Lung (tissue), 12 donors: Measurements from ENCODE around the gene HS6ST1. TPM values are rescaled to one million over a fixed set of nuclear protein-coding genes. Genes with fewer than 3 reads are reported as not detected.
"Not testable (repeated sequence)": the region's sequence is repeated elsewhere in the genome, so short reads cannot be mapped to it uniquely, and the experiment has no call there.

Experiments
- ATAC-seq: fragments of 200-7000 bp; cut with Tn5 transposase; one replicate; pipeline ENCODE4 v1.9.1; 2020; ENCODE audit warnings: moderate number of reproducible peaks; ENCODE audit not compliant: insufficient read depth, low FRiP score
- DNase-seq, 3 donors: peaks; one replicate each; pipeline ENCODE4 v3.0.0-alpha.2; 2013 to 2017
- H3K27ac ChIP-seq, 2 donors: one replicate each; pipeline ENCODE4 v1.5.1; 2013; ENCODE audit warnings: mild to moderate bottlenecking in 2 of 2, moderate library complexity in 2 of 2, control low read depth in 1 of 2, inconsistent platforms in 1 of 2, low read depth in 1 of 2, low read length in 1 of 2
- H3K27me3 ChIP-seq, 3 donors: one replicate each; pipeline ENCODE4 v1.5.1; 2013; ENCODE audit warnings: low read length in 2 of 3; ENCODE audit not compliant: control insufficient read depth in 3 of 3, insufficient read depth in 3 of 3
- H3K36me3 ChIP-seq, 4 donors: one replicate each; pipeline ENCODE4 v1.5.1; 2013; ENCODE audit warnings: low read length in 4 of 4, mild to moderate bottlenecking in 1 of 4, moderate library complexity in 1 of 4; ENCODE audit not compliant: control insufficient read depth in 4 of 4, insufficient read depth in 4 of 4
- H3K4me1 ChIP-seq, 5 donors: one replicate each; pipeline ENCODE4 v1.5.1; 2013; ENCODE audit warnings: low read length in 5 of 5, mild to moderate bottlenecking in 2 of 5, moderate library complexity in 1 of 5; ENCODE audit not compliant: control insufficient read depth in 5 of 5, insufficient read depth in 5 of 5
- H3K4me3 ChIP-seq: one replicate; pipeline ENCODE4 v1.5.1; 2013; ENCODE audit warnings: mild to moderate bottlenecking, control low read depth, moderate library complexity
- H3K9ac ChIP-seq, 2 donors: one replicate each; pipeline ENCODE4 v1.5.1; 2013; ENCODE audit warnings: low read length in 2 of 2, control low read depth in 1 of 2; ENCODE audit not compliant: insufficient read depth in 1 of 2
- H3K9me3 ChIP-seq, 4 donors: one replicate each; pipeline ENCODE4 v1.5.1; 2013; ENCODE audit warnings: low read length in 3 of 4, mild to moderate bottlenecking in 1 of 4, moderate library complexity in 1 of 4; ENCODE audit not compliant: control insufficient read depth in 4 of 4, insufficient read depth in 3 of 4
- CTCF ChIP-seq: IDR thresholded peaks from 2 replicates; pipeline ENCODE4 v1.5.1; 2012; ENCODE audit warnings: mild to moderate bottlenecking; ENCODE audit errors: control extremely low read depth, extremely low read depth
- WGBS, 2 donors: extraction: QIAGEN DNeasy Blood & Tissue Kit; methylation state at CpG; one replicate each; pipeline ENCODE4 v1.1.7; 2013; 5-methylcytosine and 5-hydroxymethylcytosine counted together
- polyA plus RNA-seq, 2 donors: library from polyadenylated mRNA; stranded (reverse); fragments of 200-250 nt; gene quantifications; one replicate each; pipeline ENCODE4 v1.2.1, GENCODE V29; 2013
- total RNA-seq, 2 donors: library from RNA; depleted of rRNA in 1 of 2; stranded (reverse); fragments of >200 nt in 1 of 2; gene quantifications; one replicate each; pipeline ENCODE4 v1.2.1, GENCODE V29; 2014 to 2021
- donor health status: control.
- donor health status: control.
- donor health status: Bipolar disorder and iron deficiency.
- donor health status: healthy.
- donor health status: DM: yes; HTN: yes; CAD: no.

The HS6ST1 gene
- total and polyA plus RNA-seq, 4 donors, result 15.1 to 37.7 (median 29.1) TPM

- H3K9ac ChIP-seq, result no peak overlapping the region
- WGBS, 2 donors, result 90 to 95% methylated on average over 6 of the region's 6 CpGs
- no peak overlapping the region for H3K4me3 ChIP-seq
- no peak for TF ChIP-seq CTCF
- H3K9me3 ChIP-seq, result no peaks in the 10 kb centered on the region
- H3K27ac ChIP-seq, result no peak overlapping the region
- no peak for DNase-seq
- H3K36me3 ChIP-seq, result no peaks in the 10 kb centered on the region
- no peaks in the 10 kb centered on the region for H3K27me3 ChIP-seq
- no peak for ATAC-seq
- peaks cover 0 to 2% (median 0%) of the 10 kb centered on the region in 5 donors for H3K4me1 ChIP-seq
Measured at GRCh38 chr2:128252501-128252900, 66.2 kb downstream of the HS6ST1 start.

GRCh38 chr2:128252086-128252485, 66.6 kb downstream of the HS6ST1 start:
- not testable (repeated sequence) for H3K9ac ChIP-seq, H3K36me3 ChIP-seq, H3K27ac ChIP-seq, H3K4me3 ChIP-seq, DNase-seq, H3K9me3 ChIP-seq, H3K27me3 ChIP-seq, ATAC-seq, H3K4me1 ChIP-seq
- WGBS, 2 donors, result 91 to 93% methylated on average over 6 of the region's 6 CpGs

GRCh38 chr2:128250229-128251025, 68.2 kb downstream of the HS6ST1 start:
- Histone ChIP-seq H3K27ac (no peak overlapping the region), H3K4me3 (no peak overlapping the region), H3K4me1 (peaks cover 0 to 2% (median 0%) of the 10 kb centered on the region in 5 donors), H3K36me3 (no peaks in the 10 kb centered on the region), H3K9ac (no peak overlapping the region), H3K9me3 (no peaks in the 10 kb centered on the region), H3K27me3 (no peaks in the 10 kb centered on the region)
- WGBS, 2 donors, result 82 to 85% methylated on average over 8 of the region's 8 CpGs
- ATAC-seq, result no peak
- DNase-seq, result no peak
- TF ChIP-seq CTCF, result no peak

- no peak for TF ChIP-seq CTCF
- ATAC-seq, result no peak
- DNase-seq, result no peak
- Histone ChIP-seq H3K27me3 (no peaks in the 10 kb centered on the region), H3K27ac (no peak overlapping the region), H3K9ac (no peak overlapping the region), H3K4me1 (peaks cover 0 to 2% (median 0%) of the 10 kb centered on the region in 5 donors), H3K9me3 (no peaks in the 10 kb centered on the region), H3K36me3 (no peaks in the 10 kb centered on the region), H3K4me3 (no peak overlapping the region)
- WGBS, 2 donors, result 98% methylated on average over 2 of the region's 2 CpGs
Measured at GRCh38 chr2:128249555-128249954, 69.1 kb downstream of the HS6ST1 start.
